22Rv1 (cell line): ENCODE data around the gene SERPINB12.

Experiments
- CTCF ChIP-seq: fragments of 450-650 bp; IDR thresholded peaks from 2 replicates; pipeline ENCODE4 v1.5.1; 2017; ENCODE audit warnings: mild to moderate bottlenecking
- ZFX ChIP-seq: fragments of 450-650 bp; IDR thresholded peaks from 2 replicates; pipeline ENCODE4 v1.6.1; 2017; ENCODE audit warnings: antibody characterized with exemption, borderline replicate concordance

- TF ChIP-seq CTCF, result no peak
- TF ChIP-seq ZFX, result no peak
Measured at GRCh38 chr18:63570721-63571120, 28.6 kb downstream of the SERPINB12 start.
